GM18868 (cell line): ENCODE measurements around the gene CYRIA.
A peak's percentile ranks its signal among the peaks of the same experiment; 100 is the strongest.

ENCODE experiments used
- ATAC-seq: cut with Tn5 transposase; IDR thresholded peaks from one replicate; pipeline ENCODE4 v1.9.1; 2021; ENCODE audit warnings: mild to moderate bottlenecking, moderate library complexity; ENCODE audit not compliant: unreplicated experiment

Gene CYRIA

DNA sequence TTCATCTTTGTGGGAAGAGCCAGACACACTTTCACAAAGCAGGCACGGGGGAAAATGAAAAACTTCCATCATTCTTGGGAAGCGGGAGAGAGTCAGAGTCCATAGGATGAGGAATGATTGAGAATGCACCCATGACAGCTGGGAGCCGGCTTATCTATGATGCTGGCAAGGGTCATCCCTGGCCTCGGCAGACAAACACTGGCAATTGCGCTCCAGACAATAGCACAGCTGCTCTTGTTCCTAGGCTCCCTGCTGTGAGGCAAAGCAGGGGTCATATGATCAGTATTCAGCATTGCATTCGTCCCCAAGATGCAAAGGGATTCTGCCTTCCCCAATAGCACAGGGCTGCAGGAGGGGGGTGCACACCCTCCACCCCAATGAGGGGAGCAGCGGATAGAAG lies 33.0 kb downstream of the CYRIA start:
- ATAC-seq, result no peak

DNA sequence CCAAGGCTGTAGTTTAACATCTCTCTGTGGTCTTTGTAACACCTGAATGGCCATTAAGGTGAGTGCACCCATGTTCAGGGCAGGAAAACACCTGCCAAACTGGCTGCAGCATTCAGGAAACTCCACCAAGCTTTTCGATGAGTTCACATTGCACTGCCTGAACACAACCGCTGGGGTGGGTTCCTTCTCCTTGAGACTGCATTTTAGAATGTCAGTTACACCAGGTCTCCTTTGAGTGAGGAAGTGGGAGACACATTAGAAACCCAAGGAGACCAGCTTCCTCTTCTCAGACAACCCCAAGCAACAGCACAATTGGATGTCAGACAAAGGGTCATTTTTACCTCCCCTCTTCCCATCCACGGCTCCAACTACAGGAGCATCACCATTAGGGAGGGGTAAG lies 35.2 kb downstream of the CYRIA start:
- peak; percentile 69 for ATAC-seq

DNA sequence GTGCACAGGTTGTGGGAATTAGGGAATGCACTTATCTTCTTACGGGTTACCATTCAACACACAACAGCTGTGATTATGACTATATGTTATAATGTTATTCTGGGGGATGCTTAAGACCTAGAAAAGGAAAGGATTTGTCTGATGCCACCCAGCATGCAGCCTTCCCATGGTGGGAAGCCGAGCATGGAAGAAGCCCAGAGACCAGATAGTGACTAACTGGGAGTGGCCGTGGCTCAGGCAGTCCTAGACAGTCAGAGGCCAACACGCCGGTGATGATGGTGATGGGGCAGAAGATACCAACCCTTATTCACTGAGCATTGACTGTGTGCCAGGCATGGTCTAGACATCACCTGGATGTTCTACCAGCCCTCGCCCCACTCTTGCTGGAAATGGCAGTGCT lies 35.9 kb downstream of the CYRIA start:
- no peak for ATAC-seq

DNA sequence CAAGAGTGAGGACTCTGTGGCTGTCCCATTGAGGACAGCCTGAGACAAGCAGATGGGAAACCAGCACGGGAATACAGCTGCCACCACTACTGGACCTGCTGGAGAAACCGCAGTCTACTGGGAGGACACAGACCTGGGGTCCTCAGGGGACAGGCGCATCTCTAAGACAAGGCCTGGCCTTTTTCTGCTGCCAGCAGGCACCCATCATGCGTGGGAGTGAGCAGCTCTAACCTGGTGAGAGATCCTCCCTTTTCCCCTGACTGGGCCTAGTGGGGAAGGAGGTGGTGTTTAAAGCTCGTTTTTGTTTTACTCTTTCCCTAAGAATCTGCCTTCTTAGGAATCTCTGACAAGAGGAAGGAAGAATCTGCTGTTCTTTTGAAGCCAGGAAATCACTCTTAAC lies 36.6 kb downstream of the CYRIA start:
- no peak for ATAC-seq

DNA sequence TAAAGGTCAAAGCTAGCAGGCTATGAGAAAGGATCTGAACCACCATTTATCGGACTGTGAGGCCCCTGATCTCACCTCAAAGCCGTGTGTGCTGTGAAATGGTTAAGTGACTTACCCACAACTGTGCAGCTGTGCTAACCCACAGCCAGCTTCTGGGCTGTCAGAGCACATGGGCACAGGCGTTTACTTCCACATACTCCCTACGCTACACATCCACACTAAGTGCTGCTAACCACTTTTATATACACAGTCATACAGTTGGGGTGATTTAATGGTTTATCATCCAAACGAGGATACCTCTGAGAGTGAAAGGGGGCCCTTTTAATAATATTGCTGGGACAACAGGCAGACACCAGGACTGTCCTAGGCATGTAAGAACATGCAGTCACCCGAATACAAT lies 37.3 kb downstream of the CYRIA start:
- ATAC-seq, result no peak

DNA sequence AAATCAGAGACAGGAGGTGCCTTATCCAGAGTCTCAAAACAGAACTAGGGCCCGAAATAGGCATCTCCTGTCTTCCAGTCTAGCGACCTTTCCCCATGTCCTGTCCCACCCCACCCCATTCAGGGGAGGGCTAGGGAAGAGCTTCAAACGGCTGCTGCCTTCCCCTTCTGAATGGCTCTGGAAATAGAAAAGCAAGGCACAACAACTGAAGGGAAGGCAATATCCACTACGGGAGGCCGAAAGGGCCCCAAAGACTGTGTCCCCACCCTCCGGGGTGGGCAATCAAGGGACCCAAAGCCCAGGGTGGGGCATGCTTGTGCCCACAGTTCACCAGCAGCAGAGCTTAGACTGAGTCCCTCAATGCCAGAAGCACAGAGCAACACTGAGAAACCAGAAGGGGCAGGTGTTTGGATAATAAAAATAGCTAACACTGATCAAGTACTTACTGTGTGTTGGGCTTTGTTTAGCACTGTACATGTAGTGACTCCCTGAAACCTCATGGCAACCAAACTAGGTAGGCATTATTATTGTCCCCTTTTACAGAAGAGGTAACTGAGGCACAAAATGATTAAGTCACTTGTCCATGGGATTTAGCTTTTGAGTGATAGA lies 38.5 kb downstream of the CYRIA start:
- ATAC-seq, result no peak

DNA sequence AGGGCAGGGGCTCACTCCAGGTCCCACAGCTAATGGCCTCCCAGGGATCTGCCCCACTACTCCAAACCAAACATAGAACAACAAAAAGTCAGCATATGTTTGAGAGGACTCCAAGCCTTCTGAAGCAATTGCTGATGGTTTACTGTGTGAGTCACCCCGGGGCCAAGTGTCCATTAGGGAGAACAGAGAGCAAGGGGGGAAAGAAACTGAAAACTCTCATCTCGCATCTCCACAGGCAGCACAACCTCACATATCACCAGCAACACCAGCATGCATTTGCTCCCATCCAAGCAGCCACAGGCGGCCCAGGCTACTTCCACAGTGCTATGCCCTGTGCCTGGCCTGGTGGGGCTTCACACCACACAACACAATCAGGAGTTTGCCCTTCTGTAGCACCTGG lies 39.1 kb downstream of the CYRIA start:
- ATAC-seq, result no peak

DNA sequence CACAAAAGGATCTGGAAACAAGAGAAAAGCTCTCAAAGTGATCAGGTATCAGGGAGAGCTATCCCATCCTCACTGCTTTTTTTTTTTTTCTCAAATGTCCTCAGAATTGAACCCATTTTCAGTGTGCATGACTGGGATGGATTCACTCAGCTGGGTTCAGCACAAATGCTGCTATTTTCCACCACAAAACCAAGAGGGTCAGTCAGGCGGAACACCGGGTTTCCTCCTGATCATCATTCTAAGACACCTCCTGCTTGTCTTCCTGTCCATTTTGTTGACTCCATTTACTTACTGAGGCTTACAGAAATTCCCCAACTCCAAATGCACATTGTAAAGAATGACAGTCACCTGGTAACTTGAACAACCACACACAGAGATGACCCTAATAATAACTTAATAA lies 39.9 kb downstream of the CYRIA start:
- ATAC-seq, result peak; percentile 67

DNA sequence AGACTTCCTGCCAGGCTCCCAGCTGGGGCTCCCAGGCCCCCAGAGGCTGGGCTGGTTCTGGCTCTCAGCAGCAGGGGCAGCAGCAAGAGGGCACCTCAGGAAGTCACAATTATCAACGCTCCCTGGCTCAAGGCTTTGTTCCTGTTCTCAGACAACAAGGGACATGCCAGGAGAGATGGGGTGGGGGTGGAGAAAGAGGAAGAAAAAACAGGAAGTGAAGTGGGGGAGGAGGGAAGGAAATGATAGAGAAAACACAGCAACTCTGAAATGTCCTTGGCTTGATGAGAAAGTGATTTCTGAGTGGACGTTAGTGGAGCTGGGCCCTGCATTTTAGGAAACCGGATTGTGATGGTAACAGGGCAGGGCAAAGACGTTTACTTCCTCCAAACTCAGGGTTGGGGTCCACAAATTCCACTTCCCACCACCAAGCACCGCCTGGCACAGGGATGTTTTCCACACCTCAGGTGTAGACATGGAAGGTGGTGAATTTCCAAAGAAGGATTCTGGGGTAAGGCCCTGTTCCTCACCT lies 40.4 kb downstream of the CYRIA start:
- ATAC-seq, result peak; percentile 11

DNA sequence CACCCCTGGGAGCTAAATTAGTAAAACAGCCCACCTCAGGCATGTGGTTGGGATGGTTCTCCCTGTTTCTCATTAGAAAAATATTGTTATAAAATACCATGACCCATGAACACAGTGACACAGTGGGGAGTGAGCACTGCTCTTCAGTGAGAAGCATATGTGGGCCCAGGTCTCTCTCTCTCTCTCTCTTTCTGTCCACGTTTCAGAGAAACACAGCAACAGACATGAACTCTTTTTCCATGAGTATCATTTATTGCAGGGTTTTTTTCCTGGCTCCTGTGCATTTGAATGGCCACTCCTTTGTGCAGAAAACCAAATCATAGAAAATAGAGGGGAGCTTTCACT lies 41.2 kb downstream of the CYRIA start:
- ATAC-seq, result no peak

DNA sequence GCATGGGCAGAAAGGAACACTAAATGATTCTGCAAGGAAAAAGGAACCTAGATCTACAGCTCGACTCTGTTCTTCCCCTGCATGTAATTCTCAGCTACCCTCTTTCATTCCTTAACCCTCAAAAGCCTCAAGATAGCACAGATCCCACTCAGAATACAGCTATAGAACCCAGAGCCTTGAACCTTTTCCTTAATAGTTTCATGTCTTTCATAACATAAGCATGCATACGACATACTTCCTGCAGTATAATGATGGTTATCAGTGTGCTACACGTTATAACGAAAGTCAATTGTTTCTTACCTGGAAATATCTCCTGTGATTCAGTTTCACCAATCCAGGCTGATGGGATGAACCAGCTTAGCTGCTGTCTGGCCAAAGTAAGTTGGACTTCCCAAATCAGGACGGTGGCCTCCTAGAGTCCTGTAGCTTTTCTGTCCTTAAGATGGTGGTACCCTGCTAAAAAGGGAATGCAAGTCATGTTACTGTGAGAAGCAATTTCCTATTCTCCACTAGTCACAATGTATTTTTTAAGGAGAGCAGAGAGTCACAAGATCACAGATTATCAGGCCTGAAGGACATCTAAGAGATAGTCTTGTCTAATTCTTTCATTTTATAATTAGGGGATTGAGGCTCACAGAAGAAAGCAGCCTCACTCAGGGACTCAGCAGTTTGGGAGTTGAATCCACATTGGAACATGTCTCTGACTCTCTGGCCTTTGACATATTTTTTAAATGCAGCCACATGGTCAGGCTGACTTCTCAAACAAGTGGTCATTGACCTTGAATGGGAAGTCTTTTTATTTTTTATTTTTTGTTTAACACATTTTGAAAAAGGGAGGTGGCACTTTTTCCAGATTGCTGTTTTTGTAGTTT lies 41.8 kb downstream of the CYRIA start:
- ATAC-seq, result no peak

DNA sequence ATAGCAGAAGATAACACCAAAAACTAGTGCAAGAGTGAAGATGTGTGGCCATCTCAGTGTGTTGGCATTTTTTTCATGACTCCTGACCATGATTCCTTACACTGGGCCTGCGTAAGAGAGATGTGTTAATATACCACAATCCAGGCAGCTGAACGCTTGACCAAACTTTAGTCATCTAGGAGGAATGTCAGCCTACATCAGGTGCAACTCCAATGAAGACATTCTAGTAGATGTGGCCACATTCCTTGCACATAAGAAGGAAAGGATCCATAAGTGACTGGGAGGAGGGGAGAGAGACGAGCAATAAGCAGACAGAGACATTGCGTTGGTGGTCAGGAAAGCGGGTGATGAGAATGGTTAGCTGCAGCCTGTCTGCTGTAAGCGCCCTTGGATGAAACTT lies 42.6 kb downstream of the CYRIA start:
- ATAC-seq, result no peak

DNA sequence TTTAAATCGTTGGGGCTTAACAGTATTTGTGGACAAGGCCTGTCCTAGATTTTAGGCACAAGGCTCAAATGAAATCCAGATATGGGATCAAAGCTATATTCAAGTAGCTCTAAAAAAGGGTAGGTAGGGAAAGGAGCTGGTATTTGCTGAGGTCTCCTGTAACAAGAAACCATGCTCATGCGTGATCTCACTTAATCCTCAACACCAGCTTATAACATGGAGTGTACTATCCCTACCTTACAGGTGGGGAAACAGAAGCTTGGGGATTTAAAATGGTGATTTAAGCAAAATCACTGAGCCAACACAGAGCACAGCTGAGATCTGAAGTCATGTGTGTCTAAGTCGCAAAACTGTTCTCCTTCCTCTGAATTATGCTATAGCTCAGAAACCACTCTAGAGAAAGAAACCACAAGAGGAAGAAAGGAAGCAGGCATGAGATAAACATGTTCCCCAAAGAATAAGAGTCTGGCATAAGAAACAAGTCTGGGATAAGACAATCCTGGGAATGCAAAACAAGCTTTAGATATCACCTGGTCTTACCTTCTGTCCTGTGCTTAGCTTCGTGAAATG lies 43.1 kb downstream of the CYRIA start:
- no peak for ATAC-seq

DNA sequence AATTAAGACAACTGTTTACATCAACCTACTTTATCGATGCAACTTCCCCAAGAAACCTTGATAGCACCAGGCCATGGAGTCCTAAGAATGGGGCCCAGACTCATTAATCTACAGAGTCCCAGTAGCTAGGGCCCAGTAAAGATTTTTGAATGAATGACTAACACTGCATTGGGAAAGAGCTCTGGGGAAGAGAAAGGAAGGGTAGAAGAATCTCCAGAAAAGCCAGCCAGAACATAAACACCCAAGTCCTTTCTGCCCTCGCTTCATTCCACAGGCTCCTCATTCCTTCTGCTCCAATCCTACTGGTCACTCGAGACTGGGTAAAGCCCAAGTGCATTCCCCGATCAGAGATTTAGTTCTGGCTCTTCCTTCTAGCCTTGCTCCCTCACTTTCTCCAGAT lies 44.3 kb downstream of the CYRIA start:
- ATAC-seq, result no peak

DNA sequence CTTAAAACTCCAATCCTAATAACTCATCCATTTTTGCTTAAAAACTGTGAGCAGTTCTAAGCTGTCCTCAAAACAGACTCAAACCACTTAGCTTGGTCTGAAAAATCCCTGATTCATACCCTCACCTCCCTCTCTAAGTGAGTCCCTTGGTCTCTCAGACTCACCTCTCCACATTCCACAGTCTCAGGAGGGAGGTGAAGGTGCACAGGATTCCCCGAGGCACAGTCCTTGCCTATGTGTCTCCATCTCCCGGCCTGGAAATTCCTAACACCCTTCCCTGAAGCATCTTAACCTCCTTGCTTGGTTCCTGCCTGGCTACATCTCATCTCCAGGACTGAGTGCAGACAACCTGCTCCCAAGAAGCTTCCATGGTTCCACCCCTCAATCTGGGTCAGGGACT lies 45.0 kb downstream of the CYRIA start:
- ATAC-seq, result no peak

DNA sequence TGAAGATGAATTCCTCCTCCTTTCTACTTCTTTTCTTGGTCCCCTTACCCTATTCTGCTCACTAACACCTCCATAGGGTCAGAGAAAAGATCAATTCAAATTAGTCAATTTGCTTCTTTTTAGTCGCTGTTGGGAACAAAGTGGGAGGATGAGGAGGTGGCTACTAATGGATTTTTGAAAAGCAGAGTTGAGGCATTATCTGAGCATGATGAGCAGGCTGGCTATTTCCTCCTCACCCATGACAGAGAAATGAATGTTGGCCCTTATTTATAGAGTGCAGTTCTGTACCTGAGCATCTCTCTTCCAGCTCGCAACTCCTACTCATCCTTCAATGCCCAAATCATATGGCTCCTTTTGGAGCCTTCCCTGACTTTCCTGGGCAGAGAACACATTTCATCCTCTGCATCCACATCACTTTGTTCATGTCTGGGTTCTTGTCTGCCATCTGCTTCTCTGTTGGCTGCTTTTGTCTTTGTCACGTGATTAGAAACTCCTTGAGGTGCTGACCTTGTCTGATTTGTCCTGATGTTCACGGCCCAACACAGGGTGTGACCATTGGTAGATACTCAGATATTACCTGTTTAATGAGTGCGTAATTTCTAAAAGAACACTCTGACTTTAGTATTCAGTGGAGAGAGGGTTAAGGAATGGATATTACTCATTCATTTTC lies 45.9 kb downstream of the CYRIA start:
- no peak for ATAC-seq

DNA sequence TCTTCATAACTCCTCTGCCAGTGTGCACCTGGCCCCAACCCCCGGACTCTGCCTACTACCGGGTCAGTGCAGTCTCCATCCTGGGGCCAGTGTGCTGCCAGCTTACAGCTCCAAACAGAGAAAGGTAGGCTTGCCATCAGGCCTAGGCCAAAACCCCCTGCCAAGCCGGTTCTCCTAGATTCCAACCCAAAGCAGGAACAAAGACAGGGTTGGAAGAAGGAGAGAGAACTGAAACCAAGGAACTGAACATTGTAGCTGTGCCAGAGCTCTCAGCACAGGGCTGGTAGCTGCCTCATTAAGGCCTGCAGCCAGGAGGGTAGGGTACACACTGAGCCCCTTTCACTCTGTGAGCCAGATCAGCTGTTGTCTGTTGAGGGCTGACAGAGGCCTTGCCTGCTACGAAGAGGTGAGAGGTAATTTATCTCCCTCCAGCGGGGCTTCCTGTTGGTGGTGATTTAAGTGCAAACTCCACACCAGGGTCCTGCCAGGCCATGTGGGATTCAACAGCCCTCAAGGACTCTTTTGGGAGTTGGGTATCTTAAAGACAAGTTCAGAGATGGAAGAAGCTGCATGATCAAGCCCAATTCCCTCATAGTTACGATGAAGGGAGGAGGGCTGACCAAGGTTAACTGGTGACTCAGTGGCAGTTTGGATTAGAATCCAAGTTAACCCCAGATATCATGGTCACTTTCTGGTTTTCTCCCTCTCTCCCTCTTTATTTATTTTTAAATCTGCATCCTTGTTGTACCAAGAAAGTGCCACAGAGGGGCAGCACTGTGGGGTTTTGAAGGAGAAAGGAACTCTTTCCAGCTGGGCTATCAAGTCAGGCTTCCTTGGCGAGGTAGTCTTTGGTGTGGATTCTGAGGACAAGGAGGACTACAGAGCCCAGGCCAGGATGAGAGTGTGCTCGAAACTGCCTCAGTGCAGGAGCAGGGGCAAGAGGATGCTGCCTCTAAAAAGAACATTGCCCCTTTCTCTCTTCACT lies 48.1 kb downstream of the CYRIA start:
- no peak for ATAC-seq
